Measurements from ENCODE around the gene GEMIN2.
"Not testable (repeated sequence)": the region's sequence is repeated elsewhere in the genome, so short reads cannot be mapped to it uniquely, and the experiment has no call there.

The GEMIN2 gene

DNA sequence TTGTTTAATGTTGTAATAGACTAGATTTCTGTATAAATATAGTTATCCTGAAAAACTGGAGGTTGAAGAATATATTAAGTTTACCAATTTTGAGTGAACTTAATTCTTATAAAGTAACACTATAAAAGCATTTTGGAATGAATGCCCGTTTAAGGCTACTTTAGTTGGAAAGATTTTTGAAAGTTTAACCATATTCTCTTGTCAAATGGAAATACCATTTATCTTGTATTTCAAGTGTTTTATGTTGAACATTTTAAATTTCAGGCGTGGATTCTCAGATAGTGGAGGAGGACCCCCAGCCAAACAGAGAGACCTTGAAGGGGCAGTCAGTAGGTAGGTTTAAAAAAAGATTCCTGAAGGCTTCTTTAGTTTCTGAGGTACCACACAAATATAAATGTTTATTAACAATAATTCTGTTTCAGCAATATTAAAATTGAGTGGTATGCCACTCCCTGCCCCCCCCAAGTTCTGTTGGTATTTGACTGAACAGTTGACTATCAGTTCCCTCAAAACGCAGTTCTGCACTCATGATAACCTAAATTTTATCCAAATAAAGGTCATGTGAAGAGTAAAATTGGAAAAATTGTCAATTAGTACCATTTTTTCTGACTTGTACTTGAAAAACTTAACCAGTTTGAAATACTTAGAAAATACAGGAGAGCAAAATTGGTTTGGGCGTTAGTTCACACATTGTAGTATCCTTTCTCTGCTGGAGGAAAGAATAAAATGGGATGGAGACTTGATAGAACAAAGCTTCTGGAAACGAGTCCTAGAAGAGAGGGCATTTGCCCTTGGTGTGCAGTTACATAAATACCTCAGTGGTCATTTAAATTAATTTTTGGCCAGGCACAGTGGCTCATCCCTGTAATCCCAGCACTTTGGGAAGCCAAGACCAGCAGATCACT is 62.4 kb downstream of the GEMIN2 start:
- no peak for DNase-seq (ENCODE audit: low spot score)

DNA sequence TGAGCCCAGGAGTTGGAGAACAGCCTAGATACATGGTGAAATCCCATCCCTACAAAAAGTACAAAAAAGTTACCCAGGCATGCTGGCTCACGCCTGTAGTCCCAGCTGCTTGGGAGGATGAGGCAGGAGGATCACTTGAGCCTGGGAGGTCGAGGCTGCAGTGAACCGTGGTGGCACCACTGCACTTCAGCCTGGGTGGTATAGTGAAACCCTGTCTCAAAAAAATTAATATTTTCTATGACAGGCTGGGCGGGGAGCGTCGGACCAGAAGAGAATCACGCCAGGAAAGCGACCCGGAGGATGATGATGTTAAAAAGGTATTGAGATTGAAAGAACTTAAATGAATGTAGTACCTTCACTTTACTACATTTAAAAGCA is 63.0 kb downstream of the GEMIN2 start:
- DNase-seq (ENCODE audit: low spot score): no peak

DNA sequence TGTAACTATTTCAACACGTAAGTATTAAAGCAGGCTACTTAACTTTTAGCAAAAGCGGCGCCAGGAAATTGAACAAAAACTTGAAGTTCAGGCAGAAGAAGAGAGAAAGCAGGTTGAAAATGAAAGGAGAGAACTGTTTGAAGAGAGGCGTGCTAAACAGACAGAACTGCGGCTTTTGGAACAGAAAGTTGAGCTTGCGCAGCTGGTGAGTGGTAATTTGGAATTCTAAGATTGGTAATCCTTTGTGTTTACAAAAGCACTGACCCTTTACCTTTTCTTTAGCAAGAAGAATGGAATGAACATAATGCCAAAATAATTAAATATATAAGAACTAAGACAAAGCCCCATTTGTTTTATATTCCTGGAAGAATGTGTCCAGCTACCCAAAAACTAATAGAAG is 64.9 kb downstream of the GEMIN2 start:
- DNase-seq (ENCODE audit: low spot score): no peak

DNA sequence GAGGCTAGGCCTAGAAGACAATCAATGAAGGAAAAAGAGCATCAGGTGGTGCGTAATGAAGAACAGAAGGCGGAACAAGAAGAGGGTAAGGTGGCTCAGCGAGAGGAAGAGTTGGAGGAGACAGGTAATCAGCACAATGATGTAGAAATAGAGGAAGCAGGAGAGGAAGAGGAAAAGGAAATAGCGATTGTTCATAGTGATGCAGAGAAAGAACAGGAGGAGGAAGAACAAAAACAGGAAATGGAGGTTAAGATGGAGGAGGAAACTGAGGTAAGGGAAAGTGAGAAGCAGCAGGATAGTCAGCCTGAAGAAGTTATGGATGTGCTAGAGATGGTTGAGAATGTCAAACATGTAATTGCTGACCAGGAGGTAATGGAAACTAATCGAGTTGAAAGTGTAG is 66.4 kb downstream of the GEMIN2 start:
- no peak for DNase-seq (ENCODE audit: low spot score)

DNA sequence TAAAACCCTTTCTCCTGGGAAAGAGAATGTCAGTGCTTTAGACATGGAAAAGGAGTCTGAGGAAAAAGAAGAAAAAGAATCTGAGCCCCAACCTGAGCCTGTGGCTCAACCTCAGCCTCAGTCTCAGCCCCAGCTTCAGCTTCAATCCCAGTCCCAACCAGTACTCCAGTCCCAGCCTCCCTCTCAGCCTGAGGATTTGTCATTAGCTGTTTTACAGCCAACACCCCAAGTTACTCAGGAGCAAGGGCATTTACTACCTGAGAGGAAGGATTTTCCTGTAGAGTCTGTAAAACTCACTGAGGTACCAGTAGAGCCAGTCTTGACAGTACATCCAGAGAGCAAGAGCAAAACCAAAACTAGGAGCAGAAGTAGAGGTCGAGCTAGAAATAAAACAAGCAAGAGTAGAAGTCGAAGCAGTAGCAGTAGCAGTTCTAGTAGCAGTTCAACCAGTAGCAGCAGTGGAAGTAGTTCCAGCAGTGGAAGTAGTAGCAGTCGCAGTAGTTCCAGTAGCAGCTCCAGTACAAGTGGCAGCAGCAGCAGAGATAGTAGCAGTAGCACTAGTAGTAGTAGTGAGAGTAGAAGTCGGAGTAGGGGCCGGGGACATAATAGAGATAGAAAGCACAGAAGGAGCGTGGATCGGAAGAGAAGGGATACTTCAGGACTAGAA is 67.0 kb downstream of the GEMIN2 start:
- DNase-seq (ENCODE audit: low spot score): no peak

DNA sequence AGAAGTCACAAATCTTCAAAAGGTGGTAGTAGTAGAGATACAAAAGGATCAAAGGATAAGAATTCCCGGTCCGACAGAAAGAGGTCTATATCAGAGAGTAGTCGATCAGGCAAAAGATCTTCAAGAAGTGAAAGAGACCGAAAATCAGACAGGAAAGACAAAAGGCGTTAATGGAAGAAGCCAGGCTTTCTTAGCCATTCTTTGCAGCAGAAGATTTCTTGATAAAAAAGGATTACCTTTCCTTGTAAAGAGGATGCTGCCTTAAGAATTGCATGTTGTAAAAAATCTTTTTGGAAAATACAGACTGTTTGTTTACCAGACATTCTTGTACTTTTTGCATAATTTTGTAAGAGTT is 67.5 kb downstream of the GEMIN2 start:
- DNase-seq (ENCODE audit: low spot score): no peak

DNA sequence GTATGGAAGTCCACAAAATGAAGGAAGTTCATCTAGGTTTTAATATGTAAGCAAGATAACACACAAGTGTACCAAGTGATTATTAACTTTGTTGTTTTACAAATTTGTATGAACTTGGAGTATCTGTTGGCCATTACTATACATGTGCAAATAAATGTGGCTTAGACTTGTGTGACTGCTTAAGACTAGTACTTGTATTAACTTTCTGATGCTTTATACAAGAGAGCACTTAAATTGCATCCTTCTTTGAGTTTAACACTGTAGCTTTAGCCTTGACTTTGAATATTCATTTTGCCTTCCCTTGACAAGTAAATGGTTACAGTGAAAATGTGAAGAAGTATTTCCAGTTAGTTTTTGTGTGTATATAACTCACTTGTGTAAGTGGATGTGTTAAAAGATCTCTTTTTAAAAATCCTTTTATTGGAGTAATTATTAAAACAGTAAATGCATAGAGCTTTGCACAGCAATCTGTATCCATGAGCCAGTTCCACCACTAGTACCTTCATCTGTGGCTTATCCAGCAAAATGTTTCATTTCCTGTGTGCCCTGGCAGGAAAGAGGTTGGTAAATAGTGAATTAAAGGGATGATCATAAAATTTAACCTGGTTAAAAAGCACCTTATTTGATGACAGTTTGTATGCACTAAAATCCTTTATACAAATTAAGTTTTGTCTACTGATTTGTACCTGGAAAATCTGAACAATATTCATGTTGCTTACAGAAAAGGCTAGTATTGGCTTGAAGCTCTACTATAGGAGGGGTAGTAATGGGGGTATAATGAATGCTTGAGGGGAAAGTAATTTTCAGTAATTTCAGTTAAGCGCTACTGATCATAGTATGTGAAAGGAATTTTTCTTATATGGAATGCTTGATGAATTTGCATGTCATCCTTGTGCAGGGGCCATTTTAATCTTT is 68.9 kb downstream of the GEMIN2 start:
- DNase-seq (ENCODE audit: low spot score): no peak

DNA sequence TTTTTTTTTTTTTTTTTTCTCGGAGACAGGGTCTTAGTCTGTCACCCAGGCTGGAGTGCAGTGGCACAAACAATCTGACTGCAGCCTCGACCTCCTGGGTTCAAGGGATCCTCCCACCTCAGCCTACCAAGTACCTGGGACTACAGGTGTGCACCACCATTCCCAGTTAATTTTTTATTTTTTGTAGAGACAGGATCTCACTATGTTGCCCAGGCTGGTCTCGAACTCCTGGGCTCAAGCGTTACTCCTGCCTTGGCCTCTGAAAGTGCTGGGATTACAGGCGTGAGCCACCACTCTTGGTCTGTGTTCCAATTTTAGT is 69.5 kb downstream of the GEMIN2 start:
- DNase-seq (ENCODE audit: low spot score): not testable (repeated sequence)

DNA sequence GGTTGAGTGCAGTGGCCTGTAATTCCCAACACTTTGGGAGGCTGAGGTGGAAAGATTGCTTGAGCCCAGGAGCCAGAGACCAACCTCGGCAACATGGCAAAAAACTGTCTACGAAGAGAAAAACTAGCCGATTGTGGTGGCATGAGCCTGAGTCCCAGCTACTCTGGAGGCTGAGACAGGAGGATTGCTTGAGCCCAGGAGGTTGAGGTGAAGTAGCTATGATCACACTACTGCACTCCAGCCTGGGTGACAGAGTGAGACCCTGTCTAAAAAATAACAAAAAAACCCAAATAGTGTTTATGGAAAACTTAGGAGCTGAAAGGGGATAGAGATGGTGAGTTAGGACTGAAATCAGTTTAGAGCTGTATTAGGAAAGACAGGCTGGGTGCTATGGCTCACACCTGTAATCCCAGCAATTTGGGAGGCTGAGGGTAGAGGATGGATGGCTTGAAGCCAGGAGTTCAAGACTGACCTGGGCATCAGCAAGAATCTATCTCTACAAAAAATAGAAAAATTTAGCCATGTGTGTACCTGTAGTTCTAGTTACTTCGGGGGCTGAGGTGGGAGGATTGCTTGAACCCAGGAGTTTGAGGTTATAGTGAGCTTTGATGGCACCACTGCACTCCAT is 70.6 kb downstream of the GEMIN2 start:
- no peak for DNase-seq (ENCODE audit: low spot score)

DNA sequence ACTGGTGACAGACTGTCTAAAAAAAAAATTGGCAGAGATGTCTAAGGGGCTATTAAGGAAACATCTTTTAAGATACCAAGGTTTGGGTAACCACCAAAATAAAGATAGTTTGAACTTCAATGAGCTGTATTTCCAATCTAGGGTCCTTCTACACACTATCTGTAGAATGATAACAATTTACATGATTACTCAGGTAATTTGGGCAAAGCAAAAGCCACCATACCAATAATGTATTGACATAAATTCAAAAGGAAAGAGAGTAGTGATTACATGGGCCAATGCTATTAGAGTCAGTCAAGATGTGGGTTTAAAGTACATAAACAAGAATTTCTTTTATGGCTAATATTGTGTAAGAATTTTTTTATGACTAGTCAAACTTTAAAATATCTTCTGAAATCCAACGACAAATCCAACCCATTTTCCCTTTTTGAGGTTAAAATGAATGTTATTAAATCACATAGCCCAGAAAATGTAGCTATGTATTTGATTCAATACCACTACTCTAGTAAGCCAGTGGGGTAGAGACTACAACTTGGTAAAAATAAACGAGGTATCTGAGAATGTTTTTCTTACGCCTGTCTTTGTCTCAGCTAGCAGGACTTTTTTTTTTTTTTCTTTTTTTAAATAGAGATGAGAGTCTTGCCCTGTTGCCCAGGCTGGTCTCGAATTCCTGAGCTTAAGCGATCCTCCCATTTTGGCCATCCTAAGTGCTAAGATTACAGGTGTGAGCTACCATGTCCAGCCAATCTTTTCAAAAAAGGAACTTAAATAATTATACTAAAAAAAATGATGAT is 71.3 kb downstream of the GEMIN2 start:
- no peak for DNase-seq (ENCODE audit: low spot score)
